T-helper 2 cell treated with Interferon-gamma antibody and Interleukin-4, amounts not matched to agents 100 ng/mL and 5 ng/mL, for 36 hours (primary cell): ENCODE measurements around the gene STOML1. TPM values are rescaled to one million over a fixed set of nuclear protein-coding genes. Genes with fewer than 3 reads are reported as not detected.

Source experiments
- intact Hi-C: fragments of 100-400 bp; cut with micrococcal nuclease; formaldehyde crosslinking; loops from one replicate; pipeline ENCODE4 v1.15.1; 2023
- total RNA-seq: library from RNA; stranded (reverse); gene quantifications from 2 replicates; pipeline ENCODE4 v1.2.3, GENCODE V29; 2022

Gene STOML1, protein sequence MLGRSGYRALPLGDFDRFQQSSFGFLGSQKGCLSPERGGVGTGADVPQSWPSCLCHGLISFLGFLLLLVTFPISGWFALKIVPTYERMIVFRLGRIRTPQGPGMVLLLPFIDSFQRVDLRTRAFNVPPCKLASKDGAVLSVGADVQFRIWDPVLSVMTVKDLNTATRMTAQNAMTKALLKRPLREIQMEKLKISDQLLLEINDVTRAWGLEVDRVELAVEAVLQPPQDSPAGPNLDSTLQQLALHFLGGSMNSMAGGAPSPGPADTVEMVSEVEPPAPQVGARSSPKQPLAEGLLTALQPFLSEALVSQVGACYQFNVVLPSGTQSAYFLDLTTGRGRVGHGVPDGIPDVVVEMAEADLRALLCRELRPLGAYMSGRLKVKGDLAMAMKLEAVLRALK
- total RNA-seq: 9.8 and 11.5 TPM in 2 replicates

DNA sequence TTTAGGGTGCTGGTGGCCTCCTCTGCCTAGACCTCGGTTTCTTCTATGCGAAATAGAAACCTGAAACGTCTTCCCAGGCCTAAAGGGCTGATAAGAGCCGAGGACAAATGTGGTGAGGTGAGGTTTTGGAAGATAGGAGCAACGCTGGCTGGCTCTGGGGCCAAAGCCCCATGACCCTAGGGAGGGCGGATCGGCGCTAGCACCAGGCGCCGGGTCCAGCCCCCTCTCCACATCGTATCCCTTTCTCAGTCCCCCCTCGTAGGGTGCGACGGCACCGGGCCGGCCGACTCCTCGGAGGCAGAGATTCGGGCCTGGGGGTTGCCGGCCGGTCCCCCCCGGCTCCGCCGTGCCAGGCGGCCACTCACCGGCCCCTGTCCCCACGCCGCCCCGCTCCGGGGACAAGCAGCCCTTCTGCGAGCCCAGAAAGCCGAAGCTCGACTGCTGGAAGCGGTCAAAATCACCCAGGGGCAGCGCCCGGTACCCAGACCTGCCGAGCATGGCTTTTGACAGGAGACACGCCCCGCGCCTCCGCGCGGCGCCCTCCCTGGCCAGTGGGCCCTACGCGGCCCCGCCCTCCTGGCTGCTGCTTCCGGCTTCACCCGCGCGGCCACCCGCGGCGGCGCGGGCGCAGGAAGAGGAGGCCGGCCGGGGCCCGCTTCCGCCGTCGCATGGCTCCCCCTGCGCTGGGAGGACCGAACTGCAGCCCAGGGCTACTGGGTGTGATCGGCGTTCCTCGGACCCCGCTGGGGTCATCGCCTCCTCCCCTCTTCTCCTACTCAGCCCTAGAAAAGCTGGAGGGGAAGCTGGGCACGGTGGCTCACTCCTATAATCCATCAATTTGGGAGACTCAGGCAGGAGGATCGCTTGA is at the start of gene STOML1:
Gene STOML1 (minus strand): TSS at position 570 of the 868 bp plus-strand sequence. CDS start 72 bp downstream, at position 498.
- intact Hi-C loops: loop anchor here (1.0 to 10.0 kb wide), 4 partner anchors 19 to 1515 kb away; partner anchors contain the start of genes CLK3 and UBL7

DNA sequence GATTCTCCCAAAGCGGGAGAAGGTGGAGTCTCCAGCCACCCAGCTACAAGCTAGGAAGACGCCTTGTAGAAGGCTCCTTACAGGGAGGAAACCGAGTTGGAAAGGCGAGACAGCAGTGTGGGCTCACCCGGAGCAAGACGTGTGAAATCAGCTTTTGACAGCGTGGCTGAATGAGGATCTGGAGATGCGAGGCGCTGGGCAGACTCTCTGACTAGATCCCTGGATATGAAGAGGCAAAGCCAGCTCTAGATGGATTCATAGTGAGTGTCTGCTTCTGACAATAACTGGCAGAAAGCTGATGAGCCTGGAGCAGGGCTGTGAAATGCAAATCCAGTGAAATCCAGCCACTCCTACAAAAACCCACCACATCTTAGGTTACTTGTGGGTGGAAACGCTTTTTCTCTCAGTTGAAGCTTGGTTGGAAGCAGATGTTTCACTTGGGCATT is 49.2 kb upstream of the STOML1 start:
- intact Hi-C loops: no loop called here

DNA sequence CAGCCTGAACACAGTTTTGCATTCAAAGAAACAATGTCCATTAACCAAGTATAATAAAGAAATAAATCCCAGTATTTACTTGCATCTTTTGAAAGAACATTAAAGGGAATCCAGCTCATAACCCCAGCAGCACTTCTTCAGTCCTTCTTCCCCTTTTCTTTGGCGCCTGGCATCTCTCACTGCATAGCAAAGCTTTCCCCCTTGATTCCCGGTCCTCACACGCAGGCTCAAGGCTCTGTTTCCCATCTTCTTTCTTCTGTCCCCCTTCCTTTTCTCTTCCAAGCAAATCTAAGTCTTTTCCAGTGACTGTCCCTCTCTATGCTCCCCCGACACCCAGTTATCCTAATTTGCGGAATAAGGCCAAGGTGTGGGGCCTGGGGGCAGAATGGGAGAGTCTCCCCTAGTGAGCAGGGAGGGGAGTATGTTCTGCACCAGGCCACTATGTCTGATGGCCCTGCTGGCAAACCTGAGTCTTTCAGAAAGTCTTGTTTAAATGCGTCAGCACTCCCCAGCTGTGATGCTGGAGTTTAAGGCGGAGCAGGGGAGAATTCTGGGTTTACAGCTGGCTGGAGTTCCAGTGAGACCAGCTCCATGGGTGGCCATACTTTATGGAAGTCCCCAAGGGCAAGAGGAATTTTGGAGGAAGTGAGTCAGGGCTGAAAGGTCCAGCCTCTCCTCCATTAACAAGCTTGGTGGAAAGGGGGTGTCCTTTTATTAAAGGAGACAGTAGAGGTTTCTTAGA is 48.2 kb upstream of the STOML1 start:
- intact Hi-C loops: no loop called here

DNA sequence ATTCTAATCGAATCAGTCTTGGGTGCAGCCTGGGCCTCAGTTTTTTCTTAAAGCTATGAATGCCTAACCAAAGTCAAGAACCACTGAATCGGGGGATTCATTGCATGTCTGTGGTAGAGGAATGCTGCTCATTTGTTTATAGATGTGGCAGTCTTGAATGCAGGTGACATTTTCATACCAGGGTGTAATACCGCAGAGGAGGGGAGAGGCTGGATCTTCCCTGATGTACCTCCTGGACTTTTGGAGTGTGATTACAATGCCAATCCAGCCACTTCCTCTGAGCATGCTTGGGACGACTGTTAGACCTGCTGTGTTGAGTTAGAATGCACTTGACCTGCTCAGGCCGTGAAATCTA is 47.5 kb upstream of the STOML1 start:
- intact Hi-C loops: no loop called here

DNA sequence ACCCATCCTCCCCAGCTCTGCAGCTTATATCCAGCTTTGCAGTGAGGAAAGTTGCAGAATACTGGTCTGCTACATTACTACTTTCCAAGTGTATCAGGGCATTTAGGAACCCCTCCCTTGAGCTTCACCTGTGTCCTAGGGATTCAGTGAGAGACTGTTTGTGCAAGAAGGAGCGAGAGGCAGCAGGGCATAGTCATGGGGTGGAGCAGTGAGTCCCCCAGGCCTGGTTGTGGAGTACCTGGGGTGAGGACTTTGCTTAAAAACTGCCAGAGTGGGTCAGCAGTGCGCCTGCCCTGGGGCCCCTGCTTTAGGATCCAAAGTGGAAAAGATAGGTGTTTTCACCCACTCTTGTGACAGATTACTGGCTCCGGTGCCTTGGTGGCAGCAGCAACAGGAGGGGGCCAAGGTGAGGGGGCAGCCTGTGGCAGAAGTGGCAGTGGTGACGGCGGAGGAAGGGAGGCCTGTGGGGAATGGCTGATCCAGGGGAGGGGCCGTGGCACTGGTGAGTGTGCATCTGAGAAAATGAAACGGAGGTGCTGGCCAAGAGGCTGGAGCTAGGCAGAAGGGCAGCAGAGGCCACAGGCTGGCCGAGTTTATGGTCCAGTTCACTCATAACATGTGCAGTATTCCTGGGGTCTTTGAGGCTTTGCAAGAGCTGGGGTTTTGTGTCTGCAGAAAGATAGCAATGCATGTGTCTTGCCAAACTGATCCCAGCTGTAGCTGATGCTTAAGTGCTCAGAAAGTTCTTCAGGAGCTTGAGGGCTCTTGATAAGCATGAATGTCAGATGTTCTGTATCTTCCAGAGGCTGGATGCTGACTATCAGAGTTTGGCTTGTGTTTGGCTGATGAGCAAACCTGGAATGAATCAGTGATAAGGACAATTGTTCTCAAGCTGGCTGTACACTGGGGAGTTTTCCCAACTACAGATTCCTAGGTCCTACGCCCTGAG is 46.9 kb upstream of the STOML1 start:
- intact Hi-C loops: no loop called here

DNA sequence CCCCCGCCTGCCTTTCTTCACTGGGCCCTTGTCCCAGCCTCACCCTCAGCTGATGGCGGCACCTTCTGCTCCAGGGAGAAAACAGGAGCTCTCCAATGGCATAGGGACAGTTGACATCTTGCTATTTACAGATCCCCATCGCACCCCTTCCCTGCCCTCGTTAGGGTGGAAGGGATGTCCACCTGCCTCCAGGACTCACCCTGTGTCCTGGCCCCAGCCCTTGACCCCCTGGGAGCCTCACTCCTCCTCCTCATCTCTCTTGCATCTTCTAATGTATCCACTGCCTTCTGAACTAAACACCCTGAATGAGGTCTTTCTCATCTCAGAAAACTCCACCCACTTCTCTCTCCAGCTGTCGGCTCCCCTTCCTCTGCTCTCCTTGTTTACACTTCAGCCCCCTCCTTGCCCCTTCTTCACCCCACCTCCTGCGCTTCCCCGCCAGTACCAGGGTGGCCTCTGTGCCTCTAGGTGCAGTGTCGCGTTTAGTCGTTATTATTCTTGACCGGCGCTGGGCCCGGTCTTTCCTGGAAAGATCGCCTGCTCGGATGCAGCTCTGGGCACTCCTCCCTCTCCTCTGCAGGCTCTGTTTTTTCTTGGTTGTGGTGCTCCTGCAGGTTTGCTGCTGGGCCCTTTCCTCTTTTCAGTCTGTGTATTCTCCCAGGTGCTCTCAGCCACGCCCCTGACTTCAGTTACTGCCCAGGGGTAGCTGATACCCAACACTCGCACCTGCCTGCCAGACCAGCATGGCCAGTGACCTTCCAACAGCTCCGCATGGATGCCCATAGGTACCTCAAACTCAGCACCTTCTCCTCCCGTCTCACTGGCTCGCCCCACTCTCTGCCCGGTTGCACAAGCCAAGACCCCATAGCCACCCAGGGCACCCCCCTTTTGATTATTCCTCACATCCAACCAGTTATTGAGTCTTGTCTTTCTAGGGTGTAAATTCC is 45.3 kb upstream of the STOML1 start:
- intact Hi-C loops: no loop called here

DNA sequence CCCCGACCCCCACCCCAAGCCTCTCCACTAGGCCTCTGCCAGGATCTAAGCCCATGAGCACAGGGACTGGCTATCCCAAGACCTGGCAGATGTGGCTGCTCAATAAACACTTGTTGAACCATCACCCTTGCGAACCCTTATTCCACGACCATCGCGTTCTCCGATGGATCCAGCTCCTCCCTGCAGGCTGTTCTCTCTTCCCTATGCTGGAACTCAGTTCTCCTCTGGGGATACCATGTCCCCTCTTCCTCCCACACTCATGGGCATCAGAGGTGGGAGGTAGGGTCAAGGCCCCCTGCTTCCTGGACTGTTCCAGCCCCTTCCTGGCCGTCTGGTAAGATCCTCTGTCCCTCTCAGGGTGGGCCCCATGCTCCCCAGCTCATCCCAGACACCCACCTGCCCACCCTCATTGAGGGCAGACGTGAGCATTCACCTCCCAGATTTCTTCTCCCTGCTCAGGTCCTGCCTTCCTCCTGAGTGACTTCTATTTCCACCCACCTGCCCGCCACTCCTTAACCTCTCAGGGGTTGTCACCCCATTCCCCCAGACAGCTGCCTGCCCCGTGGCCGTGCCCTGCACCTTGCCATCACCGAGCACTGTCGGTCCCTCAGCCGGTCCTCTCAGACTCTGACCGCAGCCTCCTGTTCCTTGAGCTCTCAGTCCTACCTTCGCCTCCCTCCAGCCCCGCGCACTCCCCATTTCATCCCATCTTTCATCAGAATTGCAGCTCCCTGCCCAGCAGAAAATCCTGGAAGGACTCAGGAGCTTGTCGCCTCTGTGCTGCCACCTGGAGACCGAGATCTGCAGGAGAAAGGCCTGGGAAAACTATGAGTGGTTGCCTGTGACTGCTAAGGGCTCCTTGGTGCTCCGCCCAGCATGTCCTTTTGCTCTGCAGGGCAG is 44.4 kb upstream of the STOML1 start:
- intact Hi-C loops: no loop called here

DNA sequence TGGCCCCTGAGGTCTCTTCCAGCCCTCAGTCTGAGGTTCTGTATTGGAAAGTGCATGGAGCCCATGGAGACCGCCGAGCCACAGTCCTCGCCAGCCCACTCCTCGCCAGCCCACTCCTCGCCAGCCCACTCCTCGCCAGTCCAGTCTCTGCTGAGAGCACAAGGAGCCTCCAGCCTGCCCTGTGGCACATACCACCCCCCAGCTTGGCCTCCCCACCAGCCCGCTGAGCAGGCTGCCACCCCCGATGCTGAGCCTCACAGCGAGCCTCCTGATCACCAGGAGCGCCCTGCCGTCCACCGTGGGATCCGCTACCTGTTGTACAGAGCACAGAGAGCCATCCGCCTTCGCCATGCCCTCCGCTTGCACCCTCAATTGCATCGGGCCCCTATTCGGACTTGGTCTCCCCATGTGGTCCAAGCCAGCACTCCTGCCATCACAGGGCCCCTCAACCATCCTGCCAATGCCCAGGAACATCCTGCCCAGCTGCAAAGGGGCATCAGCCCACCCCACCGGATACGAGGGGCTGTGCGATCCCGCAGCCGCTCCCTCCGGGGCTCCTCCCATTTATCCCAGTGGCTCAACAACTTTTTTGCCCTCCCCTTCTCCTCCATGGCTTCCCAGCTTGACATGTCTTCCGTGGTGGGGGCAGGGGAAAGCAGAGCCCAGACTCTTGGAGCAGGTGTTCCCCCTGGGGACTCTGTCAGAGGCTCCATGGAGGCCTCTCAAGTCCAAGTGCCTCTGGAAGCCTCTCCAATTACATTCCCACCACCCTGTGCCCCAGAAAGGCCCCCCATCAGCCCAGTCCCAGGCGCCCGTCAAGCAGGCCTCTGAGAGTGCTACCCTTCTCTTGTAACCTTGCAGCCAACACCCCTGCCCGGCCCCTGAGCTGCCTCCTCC is 43.3 kb upstream of the STOML1 start:
- intact Hi-C loops: no loop called here

DNA sequence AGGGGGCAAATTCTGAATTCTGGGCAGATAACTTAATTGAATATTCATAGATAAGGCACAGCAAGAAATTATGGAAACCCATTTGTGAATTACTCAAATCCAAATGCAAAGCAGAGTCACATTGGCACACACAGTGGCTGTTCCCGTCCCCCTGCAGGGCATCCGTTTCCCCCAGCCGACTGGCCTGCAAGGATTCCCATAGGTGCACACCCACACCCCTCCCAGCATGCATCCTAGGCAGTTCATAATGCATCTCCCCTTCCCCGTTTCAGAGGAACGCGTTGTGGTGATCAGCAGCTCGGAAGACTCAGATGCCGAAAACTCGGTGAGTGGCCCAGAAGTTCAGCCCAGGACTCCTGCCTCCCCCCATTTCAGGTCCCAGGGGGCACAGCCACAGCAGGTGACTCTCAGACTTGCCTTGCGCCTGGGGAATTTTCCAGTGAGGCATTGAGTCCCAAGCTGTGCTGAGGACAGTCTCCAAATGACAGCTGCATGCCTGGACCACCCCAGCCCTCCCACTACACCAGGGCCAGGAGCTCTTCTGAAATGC is 42.2 kb upstream of the STOML1 start:
- intact Hi-C loops: no loop called here

DNA sequence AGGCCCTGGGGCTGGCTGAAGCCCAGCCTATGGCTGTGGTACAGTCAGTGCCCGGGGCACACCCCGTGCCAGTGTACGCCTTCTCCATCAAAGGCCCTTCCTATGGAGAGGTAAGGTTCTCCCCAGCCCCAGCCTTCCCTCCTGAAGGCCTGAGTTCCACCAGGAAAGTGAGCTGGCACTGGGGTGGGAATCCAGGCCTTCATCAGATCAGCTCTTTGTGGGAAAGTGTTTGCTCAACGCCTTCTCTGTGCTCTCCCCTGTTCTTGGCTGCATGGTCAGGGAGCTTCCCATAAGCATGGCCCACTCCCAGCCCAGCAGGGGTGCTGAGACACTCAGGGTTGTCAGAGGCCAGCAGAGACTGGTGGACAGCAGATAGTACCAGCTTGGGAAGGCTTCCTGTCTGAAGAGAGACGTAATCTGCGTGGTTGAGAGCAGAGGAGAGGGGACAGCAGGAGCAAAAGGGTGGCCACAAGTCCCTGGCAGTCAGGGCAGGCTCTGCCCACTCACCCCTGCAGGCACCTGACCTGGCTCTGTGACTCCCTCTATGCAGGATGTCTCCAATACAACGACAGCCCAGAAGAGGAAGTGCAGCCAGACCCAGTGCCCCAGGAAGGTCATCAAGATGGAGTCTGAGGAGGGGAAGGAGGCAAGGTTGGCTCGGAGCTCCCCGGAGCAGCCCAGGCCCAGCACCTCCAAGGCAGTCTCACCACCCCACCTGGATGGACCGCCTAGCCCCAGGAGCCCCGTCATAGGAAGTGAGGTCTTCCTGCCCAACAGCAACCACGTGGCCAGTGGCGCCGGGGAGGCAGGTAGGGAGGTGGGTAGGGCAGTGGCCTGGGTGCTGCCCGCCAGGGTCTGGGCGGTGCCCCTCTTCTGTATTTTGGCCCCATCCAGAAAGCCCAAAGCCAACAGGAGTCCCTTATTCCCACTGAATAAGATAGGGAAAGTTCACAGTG is 40.8 kb upstream of the STOML1 start:
- intact Hi-C loops: no loop called here

DNA sequence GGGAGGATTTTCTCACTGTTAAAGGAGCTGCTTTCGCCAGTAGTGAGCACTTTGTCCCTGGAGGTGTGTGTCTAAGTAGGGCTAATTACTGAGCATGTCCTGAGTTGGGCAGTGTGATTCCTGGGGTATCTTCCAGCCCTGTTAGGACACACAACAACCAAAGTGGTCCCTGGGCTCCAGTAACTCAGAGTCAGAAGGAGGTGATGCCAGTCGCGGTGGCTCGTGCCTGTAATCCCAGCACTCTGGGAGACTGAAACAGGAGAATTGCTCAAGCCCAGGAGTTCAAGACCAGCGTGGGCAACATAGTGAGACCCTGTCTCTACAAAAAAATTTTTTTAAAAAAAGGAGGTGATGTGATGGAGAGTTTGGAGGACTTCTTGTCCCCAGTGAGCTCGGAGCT is 40.0 kb upstream of the STOML1 start:
- intact Hi-C loops: no loop called here

DNA sequence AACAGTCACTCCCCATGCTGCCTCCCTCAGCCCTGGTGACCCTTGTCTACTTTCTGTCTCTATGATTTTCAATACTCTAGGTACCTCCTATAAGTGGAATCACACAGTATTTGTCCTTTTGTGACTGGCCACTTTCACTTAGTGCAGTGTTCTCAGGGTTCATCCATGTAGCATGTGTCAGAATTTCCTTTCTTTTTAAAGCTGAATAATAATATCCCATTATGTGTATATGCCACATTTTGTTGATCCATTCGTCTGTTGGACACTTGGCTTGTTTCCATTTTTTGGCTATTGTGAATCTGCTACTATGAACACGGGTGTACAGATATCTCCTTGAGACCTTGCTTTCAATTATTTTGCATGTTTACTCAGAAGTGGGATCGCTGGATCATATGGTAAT is 36.6 kb upstream of the STOML1 start:
- intact Hi-C loops: no loop called here

DNA sequence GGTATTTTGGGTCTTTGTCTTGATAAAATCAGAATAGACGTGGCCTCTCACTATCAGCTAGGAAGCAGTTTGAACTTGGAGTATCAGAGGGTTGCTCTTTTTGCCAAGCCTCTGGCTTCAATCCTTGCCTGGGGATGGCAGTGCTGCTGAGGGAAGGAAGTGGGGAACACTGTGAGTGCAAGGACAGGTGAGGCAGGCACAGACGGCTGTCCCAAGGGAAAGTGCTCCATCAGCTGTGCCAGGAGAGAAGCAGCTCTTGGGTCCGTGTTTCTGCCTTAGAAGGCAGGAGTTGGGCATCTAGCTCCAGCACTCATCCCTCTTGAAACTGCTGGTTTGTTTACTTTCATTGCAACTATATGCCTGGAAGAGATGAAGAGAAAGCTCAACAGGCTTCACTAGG is 35.6 kb upstream of the STOML1 start:
- intact Hi-C loops: no loop called here

DNA sequence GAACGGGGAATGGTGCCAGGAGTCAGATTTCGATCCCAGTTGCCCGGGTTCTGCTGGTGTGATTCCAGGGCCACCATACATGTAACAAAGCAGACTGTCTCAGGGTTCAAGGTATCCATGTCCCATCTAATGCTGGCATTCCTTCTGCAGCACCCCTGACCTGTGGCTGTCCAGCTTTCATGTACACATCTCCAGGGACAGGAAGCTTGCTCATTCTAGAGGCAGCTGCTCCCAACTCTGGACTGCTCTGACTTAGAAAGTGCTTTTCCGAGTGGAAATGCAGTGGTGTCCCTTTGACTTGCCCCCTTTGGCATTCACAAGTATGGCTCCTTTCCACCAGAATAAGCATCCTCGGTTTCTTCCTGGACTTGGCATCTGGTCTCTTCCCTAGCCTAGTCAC is 33.3 kb upstream of the STOML1 start:
- intact Hi-C loops: no loop called here

DNA sequence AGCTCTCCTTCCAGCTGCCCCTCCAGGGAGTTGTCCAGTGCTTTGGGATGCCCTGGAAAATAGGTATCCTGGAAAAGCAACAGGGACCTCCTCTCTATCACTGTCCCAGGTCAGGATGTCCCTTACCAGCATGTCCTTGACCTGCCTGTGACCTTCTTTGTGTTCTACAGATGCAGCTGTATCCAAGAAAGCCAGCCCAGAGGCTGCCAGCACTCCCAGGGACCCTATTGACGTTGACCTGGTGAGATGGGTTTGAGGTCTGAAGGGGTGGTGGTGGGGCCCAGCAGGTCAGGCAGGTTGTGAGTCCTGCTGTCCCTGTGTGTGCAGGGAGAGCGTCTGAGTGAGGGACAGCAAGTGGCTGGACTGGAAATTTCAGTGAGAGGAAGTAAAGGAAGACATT is 32.6 kb upstream of the STOML1 start:
- intact Hi-C loops: no loop called here
